SK-N-DZ (cell line): ENCODE measurements around the gene PDZRN3.
"Not testable (repeated sequence)": the region's sequence is repeated elsewhere in the genome, so short reads cannot be mapped to it uniquely, and the experiment has no call there.

ENCODE experiments used
- DNase-seq: peaks from one replicate; pipeline ENCODE4 v3.0.0-alpha.2; 2015; ENCODE audit warnings: low spot score

PDZRN3 gene

GRCh38 chr3:73592154-73593144 is 32.3 kb downstream of the PDZRN3 start:
- DNase-seq, result peak; percentile 47

GRCh38 chr3:73591286-73591800 is 33.4 kb downstream of the PDZRN3 start:
- no peak for DNase-seq

- DNase-seq, result no peak
Observed at GRCh38 chr3:73586628-73587027, 38.1 kb downstream of the PDZRN3 start.

- no peak for DNase-seq
Observed at GRCh38 chr3:73586190-73586589, 38.6 kb downstream of the PDZRN3 start.

DNA sequence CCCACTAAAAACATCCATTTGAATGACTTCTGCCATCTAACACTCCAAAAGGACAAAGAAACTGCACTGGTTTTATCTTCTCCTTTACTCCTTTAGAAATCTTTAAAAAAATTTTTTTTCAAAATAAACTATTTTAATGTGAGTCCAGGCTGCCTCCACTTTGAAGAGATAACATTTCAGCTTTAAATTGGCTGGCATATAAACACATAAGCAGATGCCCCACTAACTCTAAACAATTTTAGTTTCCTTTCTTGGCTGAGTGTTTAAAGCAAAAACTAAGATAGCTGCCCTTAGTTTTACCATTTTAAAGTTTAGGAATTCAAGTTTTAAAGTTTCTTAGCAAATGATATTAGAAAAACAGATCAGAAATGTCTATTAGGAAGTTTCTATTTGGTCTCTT is 39.9 kb downstream of the PDZRN3 start:
- no peak for DNase-seq

DNA sequence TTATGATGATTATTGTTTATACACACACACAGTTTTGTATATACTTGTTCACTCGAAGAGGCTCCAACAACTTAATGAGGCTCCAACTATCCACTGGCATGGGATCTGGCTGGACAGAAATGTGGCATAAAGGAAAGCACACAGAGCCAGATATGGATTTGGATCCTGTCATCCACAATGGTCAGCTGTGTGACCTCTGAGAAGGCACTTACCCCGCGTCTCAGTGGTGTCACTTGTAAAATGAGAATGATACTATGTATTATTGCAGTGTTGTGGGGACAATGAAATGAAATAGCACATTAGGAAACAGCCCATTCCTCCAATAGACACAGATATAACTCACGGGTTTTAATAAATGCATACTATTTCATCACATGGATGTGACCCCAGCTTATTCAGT is 42.2 kb downstream of the PDZRN3 start:
- no peak for DNase-seq

DNA sequence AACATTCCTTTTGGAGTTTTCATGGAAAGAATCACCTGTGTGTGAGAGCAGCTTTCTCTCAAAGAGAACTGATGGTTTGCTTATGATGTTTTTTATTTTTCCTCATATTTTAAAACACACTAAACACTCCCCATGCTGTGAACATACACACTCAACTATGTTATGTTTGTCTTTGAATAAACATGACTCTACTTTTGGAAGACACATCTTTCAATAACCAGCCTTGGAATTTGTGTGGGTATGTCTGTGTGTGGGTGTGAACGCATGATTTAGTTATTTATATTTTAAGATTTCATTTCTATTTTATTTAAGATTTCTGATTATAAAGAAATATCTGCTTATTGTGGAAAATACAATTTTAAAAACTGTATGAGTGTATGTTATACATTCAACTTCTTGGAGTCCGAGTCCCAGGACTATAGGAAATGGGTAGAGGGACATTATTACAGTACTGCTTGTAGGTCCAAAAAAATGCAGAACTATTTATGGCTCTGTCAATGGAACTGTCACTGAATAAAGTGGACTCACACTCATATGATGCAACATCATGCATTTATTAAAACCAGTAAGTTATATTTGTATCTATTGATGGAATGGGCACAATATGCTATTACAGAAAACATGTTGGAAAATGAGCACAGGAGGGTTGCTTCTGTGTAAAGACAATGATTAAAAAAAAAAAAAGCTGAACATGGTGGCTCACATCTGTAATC is 43.5 kb downstream of the PDZRN3 start:
- no peak for DNase-seq

- no peak for DNase-seq
Observed at GRCh38 chr3:73580343-73580742, 44.4 kb downstream of the PDZRN3 start.

DNA sequence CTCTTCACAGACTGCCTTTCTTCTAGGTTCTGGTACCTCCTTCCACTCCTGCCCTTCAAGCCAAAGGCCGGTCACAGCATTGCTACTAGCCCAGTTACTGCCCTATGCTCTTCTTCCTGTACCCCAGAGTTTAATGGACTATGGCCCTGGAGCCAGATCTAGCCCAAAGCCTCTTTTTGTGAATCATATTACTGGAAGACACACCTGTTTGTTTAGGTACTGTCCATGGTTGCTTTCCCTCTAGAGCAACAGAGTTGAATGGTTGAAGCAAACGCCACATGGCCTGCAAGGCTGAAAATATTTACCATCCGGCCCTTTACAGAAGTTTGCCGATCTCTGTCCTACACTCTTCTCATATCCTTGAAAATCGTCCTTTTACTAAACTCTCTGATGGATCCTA is 47.0 kb downstream of the PDZRN3 start:
- DNase-seq, result no peak

GRCh38 chr3:73576999-73577461 is 47.7 kb downstream of the PDZRN3 start:
- no peak for DNase-seq

- DNase-seq, result no peak
Observed at GRCh38 chr3:73575953-73576352, 48.8 kb downstream of the PDZRN3 start.

GRCh38 chr3:73575519-73575918 is 49.2 kb downstream of the PDZRN3 start:
- DNase-seq, result no peak

GRCh38 chr3:73573204-73573603 is 51.5 kb downstream of the PDZRN3 start:
- no peak for DNase-seq

DNA sequence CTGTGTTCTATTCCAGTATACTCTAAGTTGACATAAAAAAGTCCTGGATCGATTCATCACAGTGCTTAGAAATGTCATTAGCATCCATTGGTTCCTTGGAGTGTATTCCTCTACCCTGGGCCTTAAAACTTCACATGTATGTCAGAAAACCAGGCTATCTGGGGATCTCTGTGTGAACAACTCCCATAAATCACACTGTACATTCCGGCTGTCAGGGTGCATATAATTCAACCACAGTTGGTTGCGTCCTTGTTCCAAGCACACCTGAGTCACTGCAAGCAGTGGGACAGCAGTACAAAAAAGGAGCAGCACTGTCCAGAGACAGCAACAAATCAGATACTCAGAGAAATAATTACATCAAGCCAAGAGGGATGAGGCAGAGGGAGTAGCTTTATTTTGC is 52.4 kb downstream of the PDZRN3 start:
- DNase-seq, result peak; percentile 58

DNA sequence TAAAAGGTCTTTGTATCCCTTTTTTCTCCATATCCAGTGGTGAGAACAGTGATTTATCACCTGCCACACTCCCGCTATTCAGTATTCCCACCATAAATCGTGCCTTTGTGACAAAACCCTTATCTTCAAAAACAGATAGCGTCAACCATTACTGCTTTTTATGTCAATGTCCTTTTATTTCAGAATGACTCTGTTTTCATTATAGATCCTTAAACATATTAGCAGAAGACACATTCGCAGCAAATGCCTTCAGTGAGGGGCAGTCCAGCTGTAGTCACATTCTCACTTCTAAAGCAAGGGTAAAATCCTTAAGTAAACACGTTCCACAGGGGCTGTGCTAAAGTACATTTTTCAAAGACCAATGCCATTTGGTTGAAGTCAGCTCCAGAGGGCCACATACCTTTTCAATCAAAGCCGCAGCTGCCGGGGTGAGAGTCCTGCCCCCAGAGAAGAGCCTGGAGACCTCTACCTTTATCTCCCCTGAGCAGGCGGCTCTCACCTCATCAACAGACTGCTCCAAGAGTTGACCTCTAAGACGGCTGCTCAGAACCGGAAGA is 53.4 kb downstream of the PDZRN3 start:
- peak; percentile 23 for DNase-seq

DNA sequence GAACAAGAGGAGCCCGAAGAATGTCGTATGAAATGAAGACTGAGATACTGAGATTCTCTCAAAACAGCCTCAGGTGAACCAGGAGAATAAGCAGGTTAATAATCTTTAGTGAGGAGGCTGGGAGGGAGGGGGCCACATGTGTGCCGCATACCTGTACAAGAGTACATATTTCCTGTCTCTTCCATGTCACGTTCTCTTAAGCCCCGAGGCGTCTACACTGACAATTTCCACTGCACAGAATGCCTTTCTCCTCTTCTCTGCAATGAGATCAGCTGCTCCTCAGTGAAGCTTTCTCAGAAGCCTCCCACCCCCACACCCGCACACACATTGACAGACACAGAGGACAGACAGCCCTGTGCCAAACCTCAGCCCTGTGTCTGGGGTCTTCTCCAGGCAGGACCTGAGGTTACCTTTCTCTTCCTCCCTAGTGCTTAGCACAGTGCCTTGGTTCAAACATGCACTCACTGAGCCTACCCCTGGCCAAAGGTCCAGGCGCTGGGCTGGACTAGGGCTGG is 55.4 kb downstream of the PDZRN3 start:
- no peak for DNase-seq

DNA sequence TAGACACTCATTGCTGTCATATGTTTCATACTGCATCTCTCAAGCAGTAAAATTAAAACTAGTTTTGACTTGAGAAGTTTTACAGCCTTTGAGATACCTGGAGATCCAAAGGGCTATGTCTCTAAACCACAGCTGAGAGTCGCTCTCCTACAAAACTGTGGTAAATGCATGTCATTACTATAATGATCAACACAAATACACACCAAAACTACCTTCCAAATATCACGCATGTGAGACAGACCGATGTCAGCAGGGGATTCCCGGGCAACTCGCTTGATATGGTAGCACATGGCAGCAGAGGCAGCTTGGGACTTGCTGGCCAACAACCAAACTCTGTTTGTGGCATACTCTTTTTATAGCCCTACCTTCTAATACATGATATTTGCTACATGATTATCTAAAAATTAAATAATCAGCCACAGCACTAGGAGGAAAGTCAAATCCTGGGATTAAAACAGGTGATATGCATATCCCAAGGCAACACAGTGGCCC is 56.3 kb downstream of the PDZRN3 start:
- DNase-seq, result no peak

DNA sequence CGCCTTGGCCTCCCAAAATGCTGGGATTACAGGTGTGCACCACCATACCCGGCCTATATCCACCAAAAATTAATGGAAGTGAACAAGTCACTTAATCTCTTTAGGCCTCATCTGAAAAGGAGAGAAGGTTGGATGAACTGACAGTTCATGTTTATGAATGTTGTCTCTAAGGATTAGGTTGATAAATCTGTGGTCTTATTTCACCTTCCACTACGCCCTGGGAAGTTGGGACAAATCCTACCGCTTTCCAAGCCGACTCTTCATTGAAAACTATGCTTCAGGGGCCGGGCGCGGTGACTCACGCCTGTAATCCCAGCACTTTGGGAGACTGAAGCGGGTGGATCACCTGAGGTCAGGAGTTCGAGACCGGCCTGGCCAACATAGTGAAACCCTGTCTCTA is 59.4 kb downstream of the PDZRN3 start:
- not testable (repeated sequence) for DNase-seq

- DNase-seq, result no peak
Observed at GRCh38 chr3:73563896-73564582, 60.7 kb downstream of the PDZRN3 start.

GRCh38 chr3:73561494-73561893 is 63.2 kb downstream of the PDZRN3 start:
- no peak for DNase-seq

- peak; percentile 10 for DNase-seq
Observed at GRCh38 chr3:73559749-73560148, 65.0 kb downstream of the PDZRN3 start.
